NCI-H460 (cell line): ENCODE measurements around the gene BRCA2. TPM values are rescaled to one million over a fixed set of nuclear protein-coding genes. Genes with fewer than 3 reads are reported as not detected.

Experiments used
- DNase-seq: peaks from one replicate; pipeline ENCODE4 v3.0.0-alpha.2; 2016; ENCODE audit warnings: low read depth; ENCODE audit errors: extremely low read depth
- polyA plus RNA-seq: library from polyadenylated mRNA; depleted of rRNA; stranded (reverse); fragments of >200 nt; gene quantifications from 2 replicates; pipeline ENCODE4 v1.2.3, GENCODE V29; 2014; cell fraction: nucleus; rRNA removed
- total RNA-seq: library from RNA; depleted of rRNA; stranded (reverse); fragments of >200 nt; shearing (Covaris generic); gene quantifications from 2 replicates; pipeline ENCODE4 v1.2.3, GENCODE V29; 2014; rRNA removed

Gene BRCA2
- total RNA-seq: 8.5 and 8.8 TPM in 2 replicates
- polyA plus RNA-seq: 6.2 and 20.1 TPM in 2 replicates

- DNase-seq: peak; percentile 78
These were observed at the start of gene BRCA2, which contains the start of gene ZAR1L for GRCh38 chr13:32315238-32316027. TSS of gene BRCA2 (plus strand) at chr13:32315508. CDS start at chr13:32316461, 953 bp downstream. TSS of gene ZAR1L (minus strand) at chr13:32315363. CDS start at chr13:32311925, 3,438 bp downstream.

GRCh38 chr13:32265726-32266125 lies 49.6 kb upstream of the BRCA2 start:
- no peak for DNase-seq

- no peak for DNase-seq
These were observed 49.2 kb upstream of the BRCA2 start for GRCh38 chr13:32266130-32266529.

GRCh38 chr13:32267836-32268439 lies 47.4 kb upstream of the BRCA2 start:
- no peak for DNase-seq

GRCh38 chr13:32272021-32272683 lies 43.2 kb upstream of the BRCA2 start:
- DNase-seq: peak; percentile 20

GRCh38 chr13:32277839-32278238 lies 37.5 kb upstream of the BRCA2 start:
- DNase-seq: no peak

- DNase-seq: no peak
These were observed 36.9 kb upstream of the BRCA2 start for GRCh38 chr13:32278426-32278825.

- no peak for DNase-seq
These were observed 34.2 kb upstream of the BRCA2 start for GRCh38 chr13:32281096-32281495.

- DNase-seq: no peak
These were observed 33.1 kb upstream of the BRCA2 start for GRCh38 chr13:32282096-32282711.

- DNase-seq: no peak
These were observed 30.2 kb upstream of the BRCA2 start for GRCh38 chr13:32284927-32285632.

- no peak for DNase-seq
These were observed 29.7 kb upstream of the BRCA2 start for GRCh38 chr13:32285633-32285965.

- DNase-seq: no peak
These were observed 18.1 kb upstream of the BRCA2 start for GRCh38 chr13:32297206-32297605.

GRCh38 chr13:32298695-32299094 lies 16.6 kb upstream of the BRCA2 start:
- DNase-seq: no peak

- no peak for DNase-seq
These were observed 15.4 kb upstream of the BRCA2 start for GRCh38 chr13:32299893-32300292.

GRCh38 chr13:32300406-32300805 lies 14.9 kb upstream of the BRCA2 start:
- DNase-seq: no peak

- DNase-seq: no peak
These were observed 14.4 kb upstream of the BRCA2 start for GRCh38 chr13:32300920-32301319.

GRCh38 chr13:32302461-32302860 lies 12.8 kb upstream of the BRCA2 start:
- no peak for DNase-seq

- no peak for DNase-seq
These were observed 9.7 kb upstream of the BRCA2 start for GRCh38 chr13:32305646-32306045.

- DNase-seq: peak; percentile 1
These were observed 5.8 kb upstream of the BRCA2 start for GRCh38 chr13:32309312-32310133.
